ENCODE data around the gene CCNB3. TPM values are rescaled to one million over a fixed set of nuclear protein-coding genes. Genes with fewer than 3 reads are reported as not detected.
"Not testable (repeated sequence)": the region's sequence is repeated elsewhere in the genome, so short reads cannot be mapped to it uniquely, and the experiment has no call there.

The CCNB3 gene
- total RNA-seq, 2 donors from 2014 or later = 0.24 to 1.9 TPM

GRCh38 chrX:50206753-50207152, 2.2 kb downstream of the CCNB3 start:
- Mint-ChIP-seq H3K27ac (no peak overlapping the region), H3K4me3 (no peak overlapping the region), H3K9me3 (no peaks in the 10 kb centered on the region), H3K27me3 (no peaks in the 10 kb centered on the region), H3K36me3 (ENCODE audit: low read depth) (no peaks in the 10 kb centered on the region), H3K4me1 (peaks cover 4% of the 10 kb centered on the region)
- no peak for ATAC-seq (replicated peaks)

- H3K36me3 Mint-ChIP-seq (ENCODE audit: low read depth) = no peaks in the 10 kb centered on the region
- H3K9me3 Mint-ChIP-seq = no peaks in the 10 kb centered on the region
- H3K4me3 Mint-ChIP-seq = no peak overlapping the region
- H3K27me3 Mint-ChIP-seq = no peaks in the 10 kb centered on the region
- H3K27ac Mint-ChIP-seq = no peak overlapping the region
- no peaks in the 10 kb centered on the region for H3K4me1 Mint-ChIP-seq
- ATAC-seq (replicated peaks) = no peak
Measured at GRCh38 chrX:50211510-50211909, 6.9 kb downstream of the CCNB3 start.

- no peak for ATAC-seq (replicated peaks)
- Mint-ChIP-seq H3K27ac (no peak overlapping the region), H3K4me1 (no peaks in the 10 kb centered on the region), H3K36me3 (ENCODE audit: low read depth) (no peaks in the 10 kb centered on the region), H3K27me3 (no peaks in the 10 kb centered on the region), H3K9me3 (no peaks in the 10 kb centered on the region), H3K4me3 (no peak overlapping the region)
Measured at GRCh38 chrX:50281253-50281652, 76.7 kb downstream of the CCNB3 start.

- Mint-ChIP-seq H3K4me3 (no peak overlapping the region), H3K27me3 (no peaks in the 10 kb centered on the region), H3K27ac (no peak overlapping the region), H3K4me1 (no peaks in the 10 kb centered on the region), H3K36me3 (ENCODE audit: low read depth) (no peaks in the 10 kb centered on the region), H3K9me3 (no peaks in the 10 kb centered on the region)
- ATAC-seq (replicated peaks) = no peak
Measured at GRCh38 chrX:50327235-50327634, 122.7 kb downstream of the CCNB3 start.

GRCh38 chrX:50332668-50333067, 128.1 kb downstream of the CCNB3 start:
- H3K9me3 Mint-ChIP-seq; H3K27me3 Mint-ChIP-seq; H3K27ac Mint-ChIP-seq; H3K4me3 Mint-ChIP-seq; H3K4me1 Mint-ChIP-seq; ATAC-seq (replicated peaks); H3K36me3 Mint-ChIP-seq (ENCODE audit: low read depth): not testable (repeated sequence)

GRCh38 chrX:50333308-50333707, 128.7 kb downstream of the CCNB3 start:
- Mint-ChIP-seq H3K36me3 (ENCODE audit: low read depth) (no peaks in the 10 kb centered on the region), H3K4me3 (no peak overlapping the region), H3K9me3 (no peaks in the 10 kb centered on the region), H3K4me1 (no peaks in the 10 kb centered on the region), H3K27me3 (no peaks in the 10 kb centered on the region), H3K27ac (no peak overlapping the region)
- ATAC-seq (replicated peaks) = no peak

- ATAC-seq (replicated peaks) = no peak
- no peaks in the 10 kb centered on the region for H3K4me1 Mint-ChIP-seq
- no peak overlapping the region for H3K4me3 Mint-ChIP-seq
- H3K27ac Mint-ChIP-seq = no peak overlapping the region
- no peaks in the 10 kb centered on the region for H3K36me3 Mint-ChIP-seq (ENCODE audit: low read depth)
- no peaks in the 10 kb centered on the region for H3K9me3 Mint-ChIP-seq
- no peaks in the 10 kb centered on the region for H3K27me3 Mint-ChIP-seq
Measured at GRCh38 chrX:50343917-50344316, 139.4 kb downstream of the CCNB3 start.

- no peaks in the 10 kb centered on the region for H3K27me3 Mint-ChIP-seq
- no peaks in the 10 kb centered on the region for H3K9me3 Mint-ChIP-seq
- no peak overlapping the region for H3K27ac Mint-ChIP-seq
- H3K36me3 Mint-ChIP-seq (ENCODE audit: low read depth) = no peaks in the 10 kb centered on the region
- H3K4me1 Mint-ChIP-seq = no peaks in the 10 kb centered on the region
- H3K4me3 Mint-ChIP-seq = no peak overlapping the region
- ATAC-seq (replicated peaks) = no peak
Measured at GRCh38 chrX:50372966-50373365, 168.4 kb downstream of the CCNB3 start.

GRCh38 chrX:50375481-50376267, 171.1 kb downstream of the CCNB3 start:
- H3K4me3 Mint-ChIP-seq = no peak overlapping the region
- ATAC-seq (replicated peaks) = no peak
- H3K27ac Mint-ChIP-seq = no peak overlapping the region
- no peaks in the 10 kb centered on the region for H3K27me3 Mint-ChIP-seq
- H3K4me1 Mint-ChIP-seq = no peaks in the 10 kb centered on the region
- H3K9me3 Mint-ChIP-seq = no peaks in the 10 kb centered on the region
- H3K36me3 Mint-ChIP-seq (ENCODE audit: low read depth) = no peaks in the 10 kb centered on the region

GRCh38 chrX:50381729-50382415, 177.3 kb downstream of the CCNB3 start:
- Mint-ChIP-seq H3K36me3 (ENCODE audit: low read depth) (no peaks in the 10 kb centered on the region), H3K27ac (no peak overlapping the region), H3K27me3 (no peaks in the 10 kb centered on the region), H3K4me3 (no peak overlapping the region), H3K9me3 (no peaks in the 10 kb centered on the region), H3K4me1 (no peaks in the 10 kb centered on the region)
- no peak for ATAC-seq (replicated peaks)

- Mint-ChIP-seq H3K27ac (no peak overlapping the region), H3K36me3 (ENCODE audit: low read depth) (no peaks in the 10 kb centered on the region), H3K27me3 (peaks cover 3% of the 10 kb centered on the region), H3K9me3 (no peaks in the 10 kb centered on the region), H3K4me3 (no peak overlapping the region), H3K4me1 (no peaks in the 10 kb centered on the region)
- no peak for ATAC-seq (replicated peaks)
Measured at GRCh38 chrX:50386520-50386919, 182.0 kb downstream of the CCNB3 start.

- no peak overlapping the region for H3K4me3 Mint-ChIP-seq
- peaks cover 26% of the 10 kb centered on the region for H3K27me3 Mint-ChIP-seq
Measured at GRCh38 chrX:50393902-50394301, 189.3 kb downstream of the CCNB3 start.

More at GRCh38 chrX:50393902-50394301, 189.3 kb downstream of the CCNB3 start:
- no peak for ATAC-seq (replicated peaks)
- no peak overlapping the region for H3K27ac Mint-ChIP-seq
- H3K4me1 Mint-ChIP-seq = no peaks in the 10 kb centered on the region
- H3K36me3 Mint-ChIP-seq (ENCODE audit: low read depth) = no peaks in the 10 kb centered on the region
- no peaks in the 10 kb centered on the region for H3K9me3 Mint-ChIP-seq

Other genes starting within 250 kb of the CCNB3 start
- gene AKAP4, start 3.8 kb upstream of the CCNB3 start, total RNA-seq = not detected